HEK293T (cell line): ENCODE data around the gene AGAP1.
A peak's percentile ranks its signal among the peaks of the same experiment; 100 is the strongest.

Experiments used
- CTCF ChIA-PET: fragments of 350-600 bp; formaldehyde crosslinking; extraction: SDS; loops from one replicate; lab custom pipeline; 2021; ENCODE audit warnings: antibody characterized with exemption, inconsistent platforms; lab: Yijun Ruan, JAX
- POLR2A ChIA-PET: fragments of 350-600 bp; formaldehyde crosslinking; extraction: SDS; loops from one replicate; lab custom pipeline; 2020; ENCODE audit warnings: antibody characterized with exemption, inconsistent platforms; lab: Yijun Ruan, JAX
- DNase-seq: peaks from one replicate; pipeline ENCODE4 v3.0.0; 2012; ENCODE audit warnings: mixed read lengths; ENCODE audit errors: extremely low spot score
- ARNT ChIP-seq: fragments of 450-650 bp; IDR thresholded peaks from 2 replicates; pipeline ENCODE4 v1.6.1; 2017; ENCODE audit warnings: mild to moderate bottlenecking
- BHLHE40 ChIP-seq: fragments of 450-650 bp; IDR thresholded peaks from 2 replicates; pipeline ENCODE4 v1.6.1; 2016; ENCODE audit warnings: mild to moderate bottlenecking, moderate library complexity, borderline replicate concordance
- CTBP1 ChIP-seq: fragments of 450-650 bp; IDR thresholded peaks from 2 replicates; pipeline ENCODE4 v1.6.1; 2016; ENCODE audit warnings: borderline replicate concordance
- ELF4 ChIP-seq: fragments of 450-650 bp; IDR thresholded peaks from 2 replicates; pipeline ENCODE4 v1.6.1; 2017; ENCODE audit warnings: antibody characterized with exemption
- FOXA1 ChIP-seq: fragments of 450-650 bp; IDR thresholded peaks from 2 replicates; pipeline ENCODE4 v1.6.1; 2016; ENCODE audit warnings: mild to moderate bottlenecking
- FOXK2 ChIP-seq: fragments of 450-650 bp; IDR thresholded peaks from 2 replicates; pipeline ENCODE4 v1.6.1; 2016; ENCODE audit warnings: mild to moderate bottlenecking
- FOXM1 ChIP-seq: fragments of 450-650 bp; IDR thresholded peaks from 2 replicates; pipeline ENCODE4 v1.6.1; 2017; ENCODE audit warnings: mild to moderate bottlenecking, borderline replicate concordance
- HDGF ChIP-seq: fragments of 450-650 bp; IDR thresholded peaks from 2 replicates; pipeline ENCODE4 v1.6.1; 2017; ENCODE audit warnings: antibody characterized with exemption, borderline replicate concordance
- L3MBTL2 ChIP-seq: fragments of 450-650 bp; conservative IDR thresholded peaks from 2 replicates; pipeline ENCODE4 v1.6.1; 2016; ENCODE audit warnings: mild to moderate bottlenecking
- LEF1 ChIP-seq: fragments of 450-650 bp; IDR thresholded peaks from 2 replicates; pipeline ENCODE4 v1.6.1; 2017; ENCODE audit warnings: mild to moderate bottlenecking, borderline replicate concordance
- NFRKB ChIP-seq: fragments of 450-650 bp; IDR thresholded peaks from 2 replicates; pipeline ENCODE4 v1.6.1; 2016; ENCODE audit warnings: mild to moderate bottlenecking, moderate library complexity
- PKNOX1 ChIP-seq: fragments of 450-650 bp; IDR thresholded peaks from 2 replicates; pipeline ENCODE4 v1.6.1; 2016
- SP1 ChIP-seq: fragments of 450-650 bp; IDR thresholded peaks from 2 replicates; pipeline ENCODE4 v1.6.1; 2017
- SUZ12 ChIP-seq: fragments of 450-650 bp; IDR thresholded peaks from 2 replicates; pipeline ENCODE4 v1.6.1; 2016; ENCODE audit warnings: mild to moderate bottlenecking
- TARDBP ChIP-seq: fragments of 450-650 bp; IDR thresholded peaks from 2 replicates; pipeline ENCODE4 v1.6.1; 2016
- ZNF384 ChIP-seq: fragments of 450-650 bp; IDR thresholded peaks from 2 replicates; pipeline ENCODE4 v1.6.1; 2016

Gene AGAP1

GRCh38 chr2:235598532-235599531 is 105.0 kb downstream of the AGAP1 start:
- TF ChIP-seq ARNT (no peak), FOXK2 (no peak), PKNOX1 (no peak), LEF1 (no peak), L3MBTL2 (no peak), NFRKB (no peak), BHLHE40 (no peak), SP1 (no peak), TARDBP (no peak), FOXM1 (no peak), HDGF (no peak), SUZ12 (no peak), CTBP1 (no peak), ZNF384 (no peak), FOXA1 (no peak), ELF4 (no peak)
- CTCF ChIA-PET = no interaction called here
- no peak for DNase-seq
- POLR2A ChIA-PET = no interaction called here

GRCh38 chr2:235599596-235600338 is 105.9 kb downstream of the AGAP1 start:
- ChIA-PET POLR2A (no interaction called here), CTCF (interaction anchor here (0.6 kb wide), 1 partner anchor 463 kb away, joined by 4 read pairs; no protein-coding TSS in a partner anchor)
- no peak for DNase-seq

GRCh38 chr2:235600406-235600805 is 106.6 kb downstream of the AGAP1 start:
- POLR2A ChIA-PET = no interaction called here
- DNase-seq = no peak
- CTCF ChIA-PET = interaction anchor here (0.6 kb wide), 1 partner anchor 463 kb away, joined by 4 read pairs; no protein-coding TSS in a partner anchor
- TF ChIP-seq TARDBP (no peak), NFRKB (no peak), FOXA1 (no peak), HDGF (no peak), ARNT (no peak), CTBP1 (no peak), ELF4 (no peak), LEF1 (no peak), SUZ12 (no peak), FOXK2 (no peak), BHLHE40 (no peak), FOXM1 (no peak), SP1 (no peak), ZNF384 (no peak), PKNOX1 (no peak)

More at GRCh38 chr2:235599596-235600338, 105.9 kb downstream of the AGAP1 start:
- peak; percentile 32; the same call in 1 of the 2 replicates for TF ChIP-seq PKNOX1
- TF ChIP-seq SP1 = no peak
- no peak for TF ChIP-seq CTBP1
- TF ChIP-seq SUZ12 = no peak
- no peak for TF ChIP-seq L3MBTL2

- DNase-seq = no peak
- POLR2A ChIA-PET = no interaction called here
- TF ChIP-seq NFRKB (no peak), TARDBP (no peak), BHLHE40 (no peak), HDGF (no peak), LEF1 (no peak), ARNT (no peak), ELF4 (no peak), FOXM1 (no peak), FOXA1 (no peak), PKNOX1 (no peak), FOXK2 (no peak), SP1 (no peak), CTBP1 (no peak), ZNF384 (no peak)
- CTCF ChIA-PET = no interaction called here
These were observed 107.1 kb downstream of the AGAP1 start for GRCh38 chr2:235600926-235601325.
